HG03571 (cell line): ENCODE measurements around the gene ANKRD6.

Source experiments
- ATAC-seq: cut with Tn5 transposase; IDR thresholded peaks from one replicate; pipeline ENCODE4 v1.9.1; 2021; ENCODE audit not compliant: unreplicated experiment

ANKRD6 gene

GRCh38 chr6:89412071-89413005 is 20.6 kb upstream of the ANKRD6 start, which contains the start of gene RRAGD:
RRAGD (minus strand) TSS chr6:89412273; CDS start chr6:89411993, 280 bp downstream.
- peak; percentile 62 for ATAC-seq

- no peak for ATAC-seq
Measured at GRCh38 chr6:89413006-89413400, 19.9 kb upstream of the ANKRD6 start.

GRCh38 chr6:89414215-89414614 is 18.7 kb upstream of the ANKRD6 start:
- no peak for ATAC-seq

GRCh38 chr6:89415185-89415584 is 17.8 kb upstream of the ANKRD6 start:
- no peak for ATAC-seq

- ATAC-seq = no peak
Measured at GRCh38 chr6:89416796-89417195, 16.2 kb upstream of the ANKRD6 start.

DNA sequence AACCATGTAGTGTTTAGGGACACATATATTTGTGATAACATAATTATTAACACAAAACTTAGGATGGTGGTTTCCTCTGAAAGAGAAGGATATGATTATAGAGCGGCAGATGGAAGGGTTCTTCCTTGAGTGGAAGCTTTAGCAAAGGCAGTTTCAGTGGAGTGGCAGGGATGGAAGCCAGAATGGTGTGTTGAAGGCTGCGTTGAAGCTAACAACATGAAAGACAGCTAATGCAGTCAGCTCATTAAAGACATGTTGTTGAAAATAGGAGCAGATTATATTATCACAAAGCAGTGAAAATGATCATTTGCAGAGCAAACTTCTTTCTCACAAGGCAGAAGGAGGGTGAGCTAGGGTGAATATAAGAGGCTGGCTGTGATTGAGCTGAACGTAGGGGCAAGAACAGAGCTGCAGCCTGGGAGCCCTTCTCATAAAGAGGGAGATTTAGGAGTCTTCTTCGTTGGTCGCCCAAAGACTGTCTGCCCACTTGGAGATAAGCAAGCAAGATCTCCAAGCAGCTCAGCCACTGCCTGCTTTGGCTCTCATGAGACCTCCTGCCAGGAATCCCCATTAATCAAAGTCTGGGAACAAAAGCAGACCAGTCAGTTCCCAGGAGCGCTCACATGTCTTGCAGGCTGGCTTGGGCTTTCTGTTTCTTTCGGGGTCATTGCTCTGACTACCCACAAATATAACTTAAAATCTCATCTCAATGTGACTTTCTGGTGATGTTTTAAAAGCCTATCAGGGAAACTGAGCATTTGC is 2.6 kb upstream of the ANKRD6 start:
- ATAC-seq = no peak

DNA sequence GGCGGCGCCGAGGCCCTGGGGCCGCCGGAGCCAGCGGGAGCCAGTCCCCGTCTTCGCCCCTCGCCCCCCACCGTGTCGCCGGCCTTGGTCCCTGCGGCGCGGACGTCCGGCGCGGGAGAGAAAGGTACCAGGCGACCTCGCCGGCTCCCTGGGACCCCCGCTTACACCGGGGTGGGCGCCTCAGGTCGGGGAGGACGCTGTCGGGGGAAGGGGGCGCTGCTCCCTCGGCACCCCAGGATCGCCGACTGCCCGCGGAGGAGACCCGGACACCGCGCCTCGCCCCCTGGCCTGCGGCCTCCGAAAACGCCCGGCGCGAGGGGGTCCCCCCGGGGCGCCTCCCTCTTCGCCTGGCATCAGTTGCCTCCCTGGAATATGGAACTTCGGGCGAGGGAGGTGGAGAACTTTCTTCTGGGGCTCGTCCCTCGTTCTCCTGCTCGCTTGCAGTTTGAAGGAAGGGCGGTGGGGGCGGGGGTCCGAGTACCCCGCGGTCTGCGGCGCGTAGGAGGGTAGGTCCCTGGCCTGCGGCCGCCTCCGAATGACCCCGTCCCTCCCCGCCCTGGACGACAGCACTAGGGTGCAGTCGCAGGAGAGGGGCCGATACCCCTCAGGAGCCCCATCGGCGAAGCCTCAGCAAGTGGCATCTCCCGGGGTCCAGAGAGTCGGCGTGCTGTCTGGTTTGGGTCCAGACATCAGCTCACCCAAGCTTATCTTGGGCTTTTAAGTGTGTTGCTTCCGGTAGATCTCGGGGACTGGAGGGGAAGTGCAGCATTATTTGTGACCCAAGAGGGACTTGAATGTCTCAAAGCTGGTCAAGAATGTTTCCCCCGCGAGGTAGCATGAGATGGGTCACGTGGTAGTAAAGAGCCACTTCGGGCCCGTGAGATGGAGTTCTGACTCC is 549 bp downstream of the ANKRD6 start:
- ATAC-seq = peak; percentile 50

GRCh38 chr6:89434150-89434499 is 1.2 kb downstream of the ANKRD6 start:
- no peak for ATAC-seq

- no peak for ATAC-seq
Measured at GRCh38 chr6:89434954-89435353, 2.0 kb downstream of the ANKRD6 start.

GRCh38 chr6:89436226-89436625 is 3.3 kb downstream of the ANKRD6 start:
- no peak for ATAC-seq

- no peak for ATAC-seq
Measured at GRCh38 chr6:89438248-89438647, 5.3 kb downstream of the ANKRD6 start.

DNA sequence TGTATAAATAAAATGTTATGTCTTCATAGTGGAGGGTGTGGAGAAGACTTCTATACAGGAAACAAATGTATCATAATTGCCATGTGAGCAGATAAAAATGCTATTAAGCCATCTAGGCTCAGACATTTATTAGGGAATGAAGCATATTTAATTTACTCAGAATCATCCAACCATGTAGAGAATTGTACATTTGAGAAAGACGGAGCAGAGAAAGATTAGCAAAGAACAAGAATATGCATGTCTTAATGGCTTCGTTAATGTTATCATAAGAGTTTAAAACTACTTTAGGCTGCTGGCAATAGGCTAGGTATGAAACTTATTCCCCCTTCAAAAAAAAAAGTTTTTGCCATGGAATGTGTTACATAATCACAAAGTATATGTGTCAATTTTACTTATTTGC is 6.1 kb downstream of the ANKRD6 start:
- no peak for ATAC-seq

DNA sequence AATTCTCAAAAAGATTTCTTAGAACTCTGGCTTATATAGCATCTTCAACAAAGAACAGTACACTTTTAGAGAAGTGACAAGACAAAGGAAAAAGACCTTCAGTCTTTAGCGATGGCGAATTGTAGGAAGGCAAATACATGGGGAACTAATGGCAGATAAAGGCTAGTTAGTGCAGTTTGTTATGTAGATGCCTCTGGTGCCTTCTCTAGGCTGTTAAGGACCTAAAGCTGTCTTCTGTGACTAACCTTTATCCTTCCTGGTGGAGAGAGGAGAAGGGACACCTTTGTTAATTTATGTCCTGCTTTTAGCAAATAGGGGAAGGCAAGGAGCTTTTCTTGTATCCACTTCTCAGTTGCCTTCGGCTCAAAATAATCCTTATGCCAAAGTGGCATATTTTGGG is 7.2 kb downstream of the ANKRD6 start:
- no peak for ATAC-seq

GRCh38 chr6:89443658-89444057 is 10.7 kb downstream of the ANKRD6 start:
- no peak for ATAC-seq

GRCh38 chr6:89449193-89449592 is 16.2 kb downstream of the ANKRD6 start:
- ATAC-seq = no peak

DNA sequence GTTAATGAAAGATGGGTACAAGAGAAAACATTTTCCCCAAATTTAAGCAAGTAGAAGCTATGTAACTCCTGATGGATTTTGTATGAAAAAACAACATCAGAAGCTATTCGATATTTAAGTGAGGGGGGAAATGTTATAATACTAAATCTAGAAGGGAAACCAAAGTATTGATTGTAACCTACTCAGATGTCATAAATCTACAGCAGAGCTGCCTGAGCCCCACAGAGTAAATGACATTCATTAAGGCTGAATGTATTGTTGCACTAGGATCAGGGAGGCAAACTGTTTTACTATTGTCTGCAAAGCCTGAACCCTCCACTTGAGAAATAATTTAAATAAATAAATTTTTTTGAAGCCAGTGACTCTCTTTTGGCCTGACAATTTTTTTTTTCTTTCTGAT is 19.3 kb downstream of the ANKRD6 start:
- ATAC-seq = no peak

- no peak for ATAC-seq
Measured at GRCh38 chr6:89454300-89454699, 21.3 kb downstream of the ANKRD6 start.

DNA sequence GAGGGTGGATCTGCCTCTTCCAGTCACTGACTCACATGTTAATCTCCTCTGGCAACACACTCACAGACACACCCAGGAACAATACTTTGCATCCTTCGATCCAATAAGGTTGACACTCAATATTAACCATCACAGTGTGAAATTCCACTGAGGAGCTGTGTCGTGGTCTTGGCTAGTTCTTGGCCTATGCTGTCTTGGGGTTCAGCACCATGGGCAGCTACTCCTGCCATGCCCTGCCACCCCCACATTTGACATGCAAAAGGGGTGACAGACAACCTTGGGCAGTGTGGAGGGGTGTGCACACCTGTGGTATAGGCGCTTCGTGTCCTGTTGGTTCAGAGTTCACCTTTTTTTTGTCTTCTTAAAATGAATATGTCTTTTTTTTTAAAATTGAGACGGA is 25.8 kb downstream of the ANKRD6 start:
- ATAC-seq = no peak

- ATAC-seq = no peak
Measured at GRCh38 chr6:89459501-89459900, 26.5 kb downstream of the ANKRD6 start.

GRCh38 chr6:89460713-89461112 is 27.8 kb downstream of the ANKRD6 start:
- ATAC-seq = no peak

DNA sequence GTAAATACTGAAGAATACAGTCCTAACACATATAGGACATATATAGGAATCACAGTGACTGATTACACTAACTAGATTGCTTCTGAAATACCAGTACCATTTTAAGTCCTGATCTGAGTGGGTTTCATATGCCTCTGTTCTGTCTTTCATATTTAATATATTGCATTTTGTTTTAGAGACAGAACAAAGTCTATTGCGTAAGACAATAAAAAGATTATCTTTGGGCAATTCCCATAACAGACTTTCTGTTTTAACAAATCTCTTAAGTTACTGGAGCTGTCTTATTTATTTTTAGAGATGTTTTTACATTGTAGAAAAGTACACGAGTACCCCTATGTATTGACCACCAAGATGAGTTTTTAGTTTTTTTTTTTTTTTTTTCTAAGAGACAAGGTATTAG is 29.6 kb downstream of the ANKRD6 start:
- no peak for ATAC-seq
